ENCODE measurements around the gene CEP162. TPM values are rescaled to one million over a fixed set of nuclear protein-coding genes. Genes with fewer than 3 reads are reported as not detected.
"Not testable (repeated sequence)": the region's sequence is repeated elsewhere in the genome, so short reads cannot be mapped to it uniquely, and the experiment has no call there.

CEP162 gene
- total RNA-seq, 1 donor: 6.0 TPM

GRCh38 chr6:84107495-84107894 is 119.9 kb downstream of the CEP162 start:
- no peak for DNase-seq (ENCODE audit: low read depth)
- TF ChIP-seq, protein P1, sequence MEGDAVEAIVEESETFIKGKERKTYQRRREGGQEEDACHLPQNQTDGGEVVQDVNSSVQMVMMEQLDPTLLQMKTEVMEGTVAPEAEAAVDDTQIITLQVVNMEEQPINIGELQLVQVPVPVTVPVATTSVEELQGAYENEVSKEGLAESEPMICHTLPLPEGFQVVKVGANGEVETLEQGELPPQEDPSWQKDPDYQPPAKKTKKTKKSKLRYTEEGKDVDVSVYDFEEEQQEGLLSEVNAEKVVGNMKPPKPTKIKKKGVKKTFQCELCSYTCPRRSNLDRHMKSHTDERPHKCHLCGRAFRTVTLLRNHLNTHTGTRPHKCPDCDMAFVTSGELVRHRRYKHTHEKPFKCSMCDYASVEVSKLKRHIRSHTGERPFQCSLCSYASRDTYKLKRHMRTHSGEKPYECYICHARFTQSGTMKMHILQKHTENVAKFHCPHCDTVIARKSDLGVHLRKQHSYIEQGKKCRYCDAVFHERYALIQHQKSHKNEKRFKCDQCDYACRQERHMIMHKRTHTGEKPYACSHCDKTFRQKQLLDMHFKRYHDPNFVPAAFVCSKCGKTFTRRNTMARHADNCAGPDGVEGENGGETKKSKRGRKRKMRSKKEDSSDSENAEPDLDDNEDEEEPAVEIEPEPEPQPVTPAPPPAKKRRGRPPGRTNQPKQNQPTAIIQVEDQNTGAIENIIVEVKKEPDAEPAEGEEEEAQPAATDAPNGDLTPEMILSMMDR (IDR thresholded peaks at IDR 0.05; ENCODE audit: insufficient read depth, low read depth, low read length): no peak
- no peak overlapping the region for H3K4me3 ChIP-seq (ENCODE audit: low read depth, low read length)

DNA sequence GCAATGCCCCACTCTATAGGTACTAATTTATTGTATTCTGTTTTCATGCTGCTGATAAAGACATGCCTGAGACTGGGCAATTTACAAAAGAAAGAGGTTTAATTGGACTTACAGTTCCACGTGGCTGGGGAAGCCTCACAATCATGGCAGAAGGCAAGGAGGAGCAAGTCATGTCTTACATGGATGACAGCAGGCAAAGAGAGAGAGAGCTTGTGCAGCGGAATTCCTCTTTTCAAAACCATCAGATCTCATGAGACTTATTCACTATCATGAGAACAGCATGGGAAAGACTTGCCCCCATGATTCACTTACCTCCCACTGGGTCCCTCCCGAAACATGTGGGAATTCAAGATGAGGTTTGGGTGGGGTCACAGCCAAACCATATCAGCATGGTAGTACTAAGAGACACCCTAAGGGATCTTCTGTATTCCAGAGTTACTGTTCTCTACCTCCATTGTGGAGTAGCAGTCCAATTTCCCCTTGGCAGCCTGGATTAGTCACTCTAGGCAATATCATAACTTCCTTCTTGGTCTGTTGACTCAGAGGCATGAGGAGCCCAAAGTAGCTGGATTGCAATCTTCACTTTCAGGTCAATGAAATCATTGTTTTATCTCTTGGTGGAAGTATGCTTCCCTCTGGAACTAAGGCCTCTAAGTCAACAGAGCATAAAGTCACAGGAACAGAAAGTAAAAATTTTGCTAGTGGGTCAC is 122.1 kb downstream of the CEP162 start:
- H3K4me3 ChIP-seq (ENCODE audit: low read depth, low read length); DNase-seq (ENCODE audit: low read depth): not testable (repeated sequence)

DNA sequence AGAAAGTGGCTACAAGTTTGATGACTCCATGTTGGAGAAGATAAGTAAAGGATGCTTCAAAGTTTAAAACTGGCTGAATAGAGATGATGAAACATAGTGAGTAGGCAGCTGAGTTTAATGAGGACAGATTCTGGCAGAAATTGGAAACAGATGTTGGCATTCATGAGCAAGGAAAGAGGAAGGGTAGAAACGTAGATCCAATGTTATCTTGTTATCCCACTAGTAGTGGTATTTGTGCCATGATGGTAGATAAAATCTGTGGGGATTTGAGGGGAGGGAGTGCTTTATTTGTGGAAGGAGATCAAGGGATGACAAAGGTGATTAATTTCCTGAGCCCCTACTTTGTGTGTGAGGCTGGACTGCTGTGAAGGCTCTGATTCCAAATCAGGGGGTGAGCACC is 124.4 kb downstream of the CEP162 start:
- DNase-seq (ENCODE audit: low read depth): peak; percentile 16
- TF ChIP-seq, protein P1 (IDR thresholded peaks at IDR 0.05; ENCODE audit: insufficient read depth, low read depth, low read length): no peak
- no peak overlapping the region for H3K4me3 ChIP-seq (ENCODE audit: low read depth, low read length)

DNA sequence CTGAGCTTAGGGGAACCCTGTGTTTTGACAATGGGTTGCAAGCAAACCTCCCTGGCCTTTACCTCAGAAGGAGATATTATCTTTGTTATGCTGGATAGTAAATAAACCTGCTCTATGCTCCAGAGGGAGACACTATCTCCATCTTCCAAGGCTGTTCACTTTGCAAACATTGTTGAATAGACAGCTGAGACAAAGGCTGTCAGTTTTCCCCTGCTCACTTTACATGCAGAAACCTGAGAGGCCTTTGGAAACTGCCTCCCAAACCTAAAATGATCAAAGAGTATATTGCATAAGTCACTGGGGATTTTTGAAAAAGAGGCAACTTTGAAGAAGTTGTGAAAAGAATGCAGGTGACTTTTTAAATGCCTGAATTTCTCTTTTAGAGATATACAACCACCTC is 132.3 kb downstream of the CEP162 start:
- H3K4me3 ChIP-seq (ENCODE audit: low read depth, low read length): no peak overlapping the region
- no peak for DNase-seq (ENCODE audit: low read depth)
- TF ChIP-seq, protein P1 (IDR thresholded peaks at IDR 0.05; ENCODE audit: insufficient read depth, low read depth, low read length): no peak

- no peak overlapping the region for H3K4me3 ChIP-seq (ENCODE audit: low read depth, low read length)
- TF ChIP-seq, protein P1 (IDR thresholded peaks at IDR 0.05; ENCODE audit: insufficient read depth, low read depth, low read length): no peak
- DNase-seq (ENCODE audit: low read depth): peak; percentile 21
Observed at GRCh38 chr6:84093441-84094435, 133.7 kb downstream of the CEP162 start.

- no peak for DNase-seq (ENCODE audit: low read depth)
- H3K4me3 ChIP-seq (ENCODE audit: low read depth, low read length): no peak overlapping the region
Observed at GRCh38 chr6:84089552-84089951, 137.9 kb downstream of the CEP162 start.

More at GRCh38 chr6:84089552-84089951, 137.9 kb downstream of the CEP162 start:
- TF ChIP-seq, protein P1 (IDR thresholded peaks at IDR 0.05; ENCODE audit: insufficient read depth, low read depth, low read length): no peak
